OCI-LY1 (cell line): Measurements from ENCODE around the gene PTPN3.
"Not testable (repeated sequence)": the region's sequence is repeated elsewhere in the genome, so short reads cannot be mapped to it uniquely, and the experiment has no call there.

Experiments used
- H2AFZ ChIP-seq: fragments of 200-600 bp; sonication (generic), shearing (Covaris generic); 2 replicates; pipeline ENCODE4 v1.6.0; 2014; ENCODE audit warnings: antibody characterized with exemption, mild to moderate bottlenecking, low read length
- H3F3A ChIP-seq: fragments of 200-600 bp; sonication (generic), shearing (Covaris generic); 2 replicates; pipeline ENCODE4 v1.6.0; 2014; ENCODE audit warnings: mild to moderate bottlenecking, antibody characterized with exemption, low read length, moderate library complexity; ENCODE audit not compliant: insufficient read depth
- H3K27ac ChIP-seq: fragments of 200-600 bp; sonication (generic); 2 replicates; pipeline ENCODE4 v1.5.1; 2014; ENCODE audit warnings: low read length, mixed run types, mild to moderate bottlenecking, low read depth; ENCODE audit not compliant: poor library complexity, severe bottlenecking
- H3K27me3 ChIP-seq: fragments of 200-600 bp; sonication (generic); 2 replicates; pipeline ENCODE4 v1.6.0; 2014; ENCODE audit warnings: antibody characterized with exemption, mild to moderate bottlenecking, low read length, moderate library complexity; ENCODE audit not compliant: insufficient read depth
- H3K36me3 ChIP-seq: fragments of 200-600 bp; sonication (generic); 2 replicates; pipeline ENCODE4 v1.6.1; 2014; ENCODE audit warnings: mild to moderate bottlenecking, antibody characterized with exemption, low read length, moderate library complexity, mixed read lengths; ENCODE audit not compliant: insufficient read depth
- H3K4me1 ChIP-seq: fragments of 200-600 bp; sonication (generic); 2 replicates; pipeline ENCODE4 v1.5.1; 2014; ENCODE audit warnings: mild to moderate bottlenecking, low read length, moderate library complexity; ENCODE audit not compliant: insufficient read depth, severe bottlenecking
- H3K4me2 ChIP-seq: fragments of 200-600 bp; sonication (generic), shearing (Covaris generic); 2 replicates; pipeline ENCODE4 v1.6.1; 2014; ENCODE audit warnings: low read length
- H3K4me3 ChIP-seq: fragments of 200-600 bp; sonication (generic); 2 replicates; pipeline ENCODE4 v1.5.1; 2014; ENCODE audit warnings: low read length, low read depth, mild to moderate bottlenecking, mixed read lengths; ENCODE audit not compliant: poor library complexity, severe bottlenecking
- H3K79me2 ChIP-seq: fragments of 200-600 bp; shearing (Covaris generic); 2 replicates; pipeline ENCODE4 v1.6.1; 2016; ENCODE audit warnings: mixed run types, low read length, mixed read lengths; ENCODE audit not compliant: insufficient read depth
- H3K9ac ChIP-seq: fragments of 200-600 bp; sonication (generic), shearing (Covaris generic); 2 replicates; pipeline ENCODE4 v1.6.1; 2014; ENCODE audit warnings: mild to moderate bottlenecking, low read length, mixed read lengths
- H3K9me2 ChIP-seq: fragments of 200-600 bp; sonication (generic), shearing (Covaris generic); 2 replicates; pipeline ENCODE4 v1.6.1; 2014; ENCODE audit warnings: low read depth, mild to moderate bottlenecking, low read length, mixed read lengths
- H3K9me3 ChIP-seq: fragments of 200-600 bp; shearing (Covaris generic); 2 replicates; pipeline ENCODE4 v1.6.1; 2014; ENCODE audit warnings: low read length, mixed read lengths
- H4K20me1 ChIP-seq: fragments of 200-600 bp; sonication (generic), shearing (Covaris generic); 2 replicates; pipeline ENCODE4 v1.6.0; 2016; ENCODE audit warnings: mild to moderate bottlenecking, low read length; ENCODE audit not compliant: insufficient read depth
- CTCF ChIP-seq: fragments of 200-600 bp; sonication (generic), shearing (Covaris generic); IDR thresholded peaks from 2 replicates; pipeline ENCODE4 v1.5.1; 2017; ENCODE audit warnings: mild to moderate bottlenecking, antibody characterized with exemption, low read length, moderate library complexity, mixed read lengths
- EZH2 ChIP-seq: fragments of 200-600 bp; sonication (generic), shearing (Covaris generic); IDR thresholded peaks from 2 replicates; pipeline ENCODE4 v1.8.0; 2017; ENCODE audit warnings: borderline replicate concordance, mixed run types, mild to moderate bottlenecking, antibody characterized with exemption, low read length, moderate library complexity, mixed read lengths

PTPN3 gene

GRCh38 chr9:109498195-109499092 is at the start of gene PTPN3:
Gene PTPN3 (minus strand): TSS chr9:109498307. CDS start chr9:109463434, 34,873 bp downstream.
- Histone ChIP-seq H3K4me2 (no peak within 1 kb of the TSS), H3K27ac (no peak within 1 kb of the TSS), H3K4me3 (no peak within 1 kb of the TSS), H3K4me1 (no peaks in the 10 kb centered on the region), H2AFZ (no peak within 1 kb of the TSS), H3K9me3 (no peaks in the 10 kb centered on the region), H3F3A (no peaks in the 10 kb centered on the region), H3K9ac (no peak within 1 kb of the TSS), H3K36me3 (no peaks in the 10 kb centered on the region), H3K27me3 (no peaks in the 10 kb centered on the region), H3K79me2 (no peaks in the 10 kb centered on the region), H3K9me2 (no peaks in the 10 kb centered on the region), H4K20me1 (no peaks in the 10 kb centered on the region)
- TF ChIP-seq CTCF (no peak), EZH2 (no peak)

GRCh38 chr9:109544954-109545353 is 46.8 kb upstream of the PTPN3 start:
- H3K4me2 ChIP-seq, H3K79me2 ChIP-seq, H3K27ac ChIP-seq, H3K4me3 ChIP-seq, H3K9ac ChIP-seq, H3K36me3 ChIP-seq, H3K9me2 ChIP-seq, H4K20me1 ChIP-seq, H2AFZ ChIP-seq, H3F3A ChIP-seq, H3K9me3 ChIP-seq, H3K4me1 ChIP-seq, H3K27me3 ChIP-seq: not testable (repeated sequence)

GRCh38 chr9:109542922-109543321 is 44.8 kb upstream of the PTPN3 start:
- Histone ChIP-seq H2AFZ (no peak overlapping the region), H3K36me3 (no peaks in the 10 kb centered on the region), H3F3A (no peaks in the 10 kb centered on the region), H3K4me2 (no peak overlapping the region), H3K4me1 (no peaks in the 10 kb centered on the region), H3K9ac (no peak overlapping the region), H3K4me3 (no peak overlapping the region), H4K20me1 (no peaks in the 10 kb centered on the region), H3K27ac (no peak overlapping the region), H3K9me2 (no peaks in the 10 kb centered on the region), H3K9me3 (no peaks in the 10 kb centered on the region), H3K27me3 (no peaks in the 10 kb centered on the region), H3K79me2 (no peaks in the 10 kb centered on the region)
- TF ChIP-seq CTCF (no peak), EZH2 (no peak)

GRCh38 chr9:109538346-109538745 is 40.2 kb upstream of the PTPN3 start:
- no peaks in the 10 kb centered on the region for H3K79me2 ChIP-seq
- TF ChIP-seq EZH2 (no peak), CTCF (no peak)
- H3K4me2 ChIP-seq, result no peak overlapping the region
- no peaks in the 10 kb centered on the region for H3K9me2 ChIP-seq
- no peaks in the 10 kb centered on the region for H4K20me1 ChIP-seq
- no peaks in the 10 kb centered on the region for H3K4me1 ChIP-seq
- H3F3A ChIP-seq, result no peaks in the 10 kb centered on the region
- no peak overlapping the region for H3K9ac ChIP-seq
- no peaks in the 10 kb centered on the region for H3K9me3 ChIP-seq
- no peaks in the 10 kb centered on the region for H3K36me3 ChIP-seq
- H2AFZ ChIP-seq, result no peak overlapping the region
- H3K27me3 ChIP-seq, result no peaks in the 10 kb centered on the region
- no peak overlapping the region for H3K27ac ChIP-seq
- H3K4me3 ChIP-seq, result no peak overlapping the region
